Common myeloid progenitor, CD34-positive (primary cell): ENCODE data around the gene MMP24OS.

Experiments used
- CTCF ChIA-PET: fragments of 350-600 bp; sonication (Branson Sonifier 250); formaldehyde crosslinking; loops from one replicate; lab custom pipeline; 2021; ENCODE audit warnings: antibody characterized with exemption; lab: Charles Lee
- POLR2A ChIA-PET: fragments of 350-600 bp; sonication (Branson Sonifier 250); formaldehyde crosslinking; loops from one replicate; lab custom pipeline; 2021; ENCODE audit warnings: antibody characterized with exemption; lab: Charles Lee
- DNase-seq, 3 donors: peaks; one replicate each; pipeline versions ENCODE4 v3.0.0 to v3.0.0-alpha.2; 2013
- H3K27ac ChIP-seq, 2 experiments: 1 replicate in 1 of 2; 2 replicates in 1 of 2; pipeline ENCODE4 v1.7.0; 2013; ENCODE audit warnings: inconsistent platforms in 2 of 2, low read length in 2 of 2, mild to moderate bottlenecking in 2 of 2, low read depth in 1 of 2, moderate library complexity in 1 of 2; ENCODE audit not compliant: severe bottlenecking in 2 of 2, insufficient read depth in 1 of 2, poor library complexity in 1 of 2
- H3K27me3 ChIP-seq, 5 experiments: replicated peaks in 2 of 5; 1 replicate in 3 of 5; 2 replicates in 2 of 5; pipeline versions ENCODE4 v1.6.1 to v1.7.0; 2013; ENCODE audit warnings: low read length in 4 of 5, mild to moderate bottlenecking in 2 of 5, moderate library complexity in 2 of 5, inconsistent platforms in 1 of 5; ENCODE audit not compliant: insufficient read depth in 5 of 5, control insufficient read depth in 4 of 5
- H3K36me3 ChIP-seq, 4 experiments: 1 replicate in 2 of 4; 2 replicates in 2 of 4; pipeline versions ENCODE4 v1.6.1 to v1.7.0; 2013; ENCODE audit warnings: low read length in 3 of 4, control low read depth in 1 of 4, mild to moderate bottlenecking in 1 of 4; ENCODE audit not compliant: control insufficient read depth in 4 of 4, insufficient read depth in 4 of 4
- H3K4me1 ChIP-seq, 4 experiments: 1 replicate in 3 of 4; 2 replicates in 1 of 4; pipeline versions ENCODE4 v1.6.1 to v1.7.1; 2013; ENCODE audit warnings: low read length in 3 of 4, mild to moderate bottlenecking in 3 of 4, control low read depth in 1 of 4, inconsistent platforms in 1 of 4, moderate library complexity in 1 of 4; ENCODE audit not compliant: control insufficient read depth in 4 of 4, insufficient read depth in 4 of 4; ENCODE audit errors: control extremely low read depth in 1 of 4
- H3K4me3 ChIP-seq, 7 experiments: 1 replicate in 4 of 7; 2 replicates in 3 of 7; pipeline versions ENCODE4 v1.5.1 to v1.7.0; 2013; ENCODE audit warnings: mild to moderate bottlenecking in 7 of 7, low read length in 6 of 7, moderate library complexity in 6 of 7, inconsistent platforms in 2 of 7, low read depth in 2 of 7, control low read depth in 1 of 7; ENCODE audit not compliant: insufficient read depth in 4 of 7, control insufficient read depth in 1 of 7; ENCODE audit errors: extremely low read depth in 1 of 7
- H3K9me3 ChIP-seq, 5 experiments: 1 replicate in 4 of 5; 2 replicates in 1 of 5; pipeline versions ENCODE4 v1.6.1 to v1.7.1; 2013; ENCODE audit warnings: low read length in 4 of 5, mild to moderate bottlenecking in 2 of 5, inconsistent platforms in 1 of 5, low read depth in 1 of 5, moderate library complexity in 1 of 5; ENCODE audit not compliant: control insufficient read depth in 4 of 5, insufficient read depth in 2 of 5; ENCODE audit errors: control extremely low read depth in 1 of 5
- WGBS: methylation state at CpG from one replicate; pipeline ENCODE4 v1.1.5; 2013; ENCODE audit not compliant: insufficient coverage; 5-methylcytosine and 5-hydroxymethylcytosine counted together

The MMP24OS gene

GRCh38 chr20:35286899-35287508, 9.1 kb upstream of the MMP24OS start:
- POLR2A ChIA-PET: no interaction called here
- Histone ChIP-seq H3K9me3 (no peaks in the 10 kb centered on the region), H3K4me3 (no peak overlapping the region), H3K27ac (no peak overlapping the region), H3K4me1 (peaks cover 2 to 17% (median 14%) of the 10 kb centered on the region in 4 experiments), H3K36me3 (peaks cover 0 to 3% (median 1%) of the 10 kb centered on the region in 4 experiments), H3K27me3 (no peaks in the 10 kb centered on the region)
- CTCF ChIA-PET: interaction anchor here (1.1 kb wide), 1 partner anchor 9 kb away, joined by 3 read pairs; no protein-coding TSS in a partner anchor
- DNase-seq: no peak
- 95% methylated on average over 16 of the region's 17 CpGs for WGBS

GRCh38 chr20:35286077-35286898, 8.4 kb upstream of the MMP24OS start:
- no peak overlapping the region for H3K27ac ChIP-seq
- POLR2A ChIA-PET: no interaction called here

GRCh38 chr20:35285806-35286076, 7.8 kb upstream of the MMP24OS start:
- ChIA-PET CTCF (interaction anchor here (1.1 kb wide), 2 partner anchors 10 to 18 kb away, joined by 3 read pairs; no protein-coding TSS in a partner anchor), POLR2A (no interaction called here)

More at GRCh38 chr20:35286077-35286898, 8.4 kb upstream of the MMP24OS start:
- 95% methylated on average over 12 of the region's 12 CpGs for WGBS
- CTCF ChIA-PET: interaction anchor here (1.1 kb wide), 2 partner anchors 10 to 17 kb away, joined by 3 read pairs; no protein-coding TSS in a partner anchor
- H3K4me1 ChIP-seq: peaks cover 2 to 17% (median 14%) of the 10 kb centered on the region in 4 experiments
- no peaks in the 10 kb centered on the region for H3K27me3 ChIP-seq
- no peak overlapping the region for H3K4me3 ChIP-seq
- DNase-seq: no peak
- no peaks in the 10 kb centered on the region for H3K9me3 ChIP-seq
- peaks cover 0 to 3% (median 1%) of the 10 kb centered on the region in 4 experiments for H3K36me3 ChIP-seq

GRCh38 chr20:35284992-35285805, 7.3 kb upstream of the MMP24OS start:
- POLR2A ChIA-PET: no interaction called here
- no peak for DNase-seq
- WGBS: 60% methylated on average over 14 of the region's 19 CpGs

More at GRCh38 chr20:35285806-35286076, 7.8 kb upstream of the MMP24OS start:
- 75% methylated on average over 2 of the region's 5 CpGs for WGBS
- Histone ChIP-seq H3K27ac (no peak overlapping the region), H3K4me1 (peaks cover 2 to 17% (median 14%) of the 10 kb centered on the region in 4 experiments), H3K4me3 (no peak overlapping the region), H3K36me3 (peaks cover 0 to 5% (median 3%) of the 10 kb centered on the region in 4 experiments), H3K9me3 (no peaks in the 10 kb centered on the region), H3K27me3 (no peaks in the 10 kb centered on the region)
- no peak for DNase-seq

GRCh38 chr20:35284267-35284991, 6.5 kb upstream of the MMP24OS start, which contains the start of gene EIF6:
EIF6 (minus strand) TSS chr20:35284772; CDS start chr20:35284487, 285 bp downstream.
- ChIA-PET CTCF (interaction anchor here (0.5 to 3.4 kb wide), 4 partner anchors 11 to 1320 kb away, joined by 3 to 16 read pairs (median 4); no protein-coding TSS in a partner anchor), POLR2A (no interaction called here)
- peaks cover 3 to 18% (median 15%) of the 10 kb centered on the region in 4 experiments for H3K36me3 ChIP-seq
- no peaks in the 10 kb centered on the region for H3K9me3 ChIP-seq
- H3K27ac ChIP-seq: peak within 1 kb of the TSS; percentile 66 to 81
- WGBS: 0% methylated on average over 43 of the region's 61 CpGs
- H3K4me1 ChIP-seq: peaks cover 2 to 17% (median 14%) of the 10 kb centered on the region in 4 experiments
- peak; percentile 72 for DNase-seq
- peak within 1 kb of the TSS; percentile 21 to 90 (median 77) for H3K4me3 ChIP-seq
- H3K27me3 ChIP-seq: no peaks in the 10 kb centered on the region

More at GRCh38 chr20:35284992-35285805, 7.3 kb upstream of the MMP24OS start:
- CTCF ChIA-PET: interaction anchor here (0.5 to 3.4 kb wide), 6 partner anchors 10 to 1319 kb away, joined by 3 to 16 read pairs (median 3); no protein-coding TSS in a partner anchor
- Histone ChIP-seq H3K27ac (peak overlapping the region in 1 of 2 experiments; percentile 81), H3K9me3 (no peaks in the 10 kb centered on the region), H3K27me3 (no peaks in the 10 kb centered on the region), H3K4me3 (peak overlapping the region; percentile 21 to 90 (median 77)), H3K36me3 (peaks cover 0 to 11% (median 8%) of the 10 kb centered on the region in 4 experiments), H3K4me1 (peaks cover 2 to 17% (median 14%) of the 10 kb centered on the region in 4 experiments)
